Hepatocyte (in vitro differentiated cells): Measurements from ENCODE around the gene KRT86. TPM values are rescaled to one million over a fixed set of nuclear protein-coding genes. Genes with fewer than 3 reads are reported as not detected.
A peak's percentile ranks its signal among the peaks of the same experiment; 100 is the strongest.
"Not testable (repeated sequence)": the region's sequence is repeated elsewhere in the genome, so short reads cannot be mapped to it uniquely, and the experiment has no call there.

Source experiments
- DNase-seq: peaks from one replicate; pipeline ENCODE4 v3.0.0-alpha.2; 2016; ENCODE audit warnings: low spot score
- H2AFZ ChIP-seq: fragments of 200-600 bp; sonication (generic); 2 replicates; pipeline ENCODE4 v1.6.0; 2016; ENCODE audit warnings: antibody characterized with exemption, mild to moderate bottlenecking
- H3K27ac ChIP-seq: fragments of 200-600 bp; sonication (generic); 2 replicates; pipeline ENCODE4 v1.5.1; 2016; ENCODE audit warnings: mild to moderate bottlenecking
- H3K27me3 ChIP-seq: fragments of 200-600 bp; sonication (generic); 2 replicates; pipeline ENCODE4 v1.6.1; 2016
- H3K36me3 ChIP-seq: fragments of 200-600 bp; sonication (generic); replicated peaks from 2 replicates; pipeline ENCODE4 v1.5.1; 2016; ENCODE audit warnings: low read depth; ENCODE audit not compliant: insufficient read depth
- H3K4me1 ChIP-seq: fragments of 200-600 bp; sonication (generic); 2 replicates; pipeline ENCODE4 v1.5.1; 2016; ENCODE audit warnings: mild to moderate bottlenecking, moderate library complexity; ENCODE audit not compliant: insufficient read depth
- H3K4me2 ChIP-seq: fragments of 200-600 bp; sonication (generic); 2 replicates; pipeline ENCODE4 v1.6.0; 2016
- H3K4me3 ChIP-seq: fragments of 200-600 bp; sonication (generic); 2 replicates; pipeline ENCODE4 v1.5.1; 2016; ENCODE audit warnings: mild to moderate bottlenecking
- H3K79me2 ChIP-seq: fragments of 200-600 bp; sonication (generic); 2 replicates; pipeline ENCODE4 v1.6.0; 2017; ENCODE audit warnings: mild to moderate bottlenecking
- H3K9me2 ChIP-seq: fragments of 200-600 bp; sonication (generic); replicated peaks from 2 replicates; pipeline ENCODE4 v1.6.0; 2017; ENCODE audit warnings: mild to moderate bottlenecking; ENCODE audit not compliant: insufficient read depth
- H3K9me3 ChIP-seq: fragments of 200-600 bp; sonication (generic); 2 replicates; pipeline ENCODE4 v1.5.1; 2016; ENCODE audit warnings: low read depth, mild to moderate bottlenecking
- H4K20me1 ChIP-seq: fragments of 200-600 bp; sonication (generic); 2 replicates; pipeline ENCODE4 v1.6.0; 2016; ENCODE audit warnings: mild to moderate bottlenecking; ENCODE audit not compliant: insufficient read depth, poor library complexity, severe bottlenecking
- CTCF ChIP-seq: fragments of 200-600 bp; sonication (generic); IDR thresholded peaks from 2 replicates; pipeline ENCODE4 v1.5.1; 2016; ENCODE audit warnings: antibody characterized with exemption, mild to moderate bottlenecking; ENCODE audit not compliant: poor library complexity
- EZH2 ChIP-seq: fragments of 200-600 bp; sonication (generic); IDR thresholded peaks from 2 replicates; pipeline ENCODE4 v1.6.1; 2016; ENCODE audit warnings: antibody characterized with exemption, mild to moderate bottlenecking, borderline replicate concordance
- EZH2phosphoT487 ChIP-seq: fragments of 200-600 bp; sonication (generic); IDR thresholded peaks from one replicate; pipeline ENCODE4 v1.6.1; 2018; ENCODE audit warnings: antibody characterized with exemption, mild to moderate bottlenecking, low read depth, moderate library complexity; ENCODE audit not compliant: unreplicated experiment, severe bottlenecking
- WGBS: methylation state at CpG from one replicate; pipeline ENCODE4 v1.1.6; 2016; ENCODE audit warnings: low lambda C conversion rate; ENCODE audit errors: missing lambda C conversion rate; 5-methylcytosine and 5-hydroxymethylcytosine counted together
- polyA plus RNA-seq: library from polyadenylated mRNA; unstranded; fragments of >200 nt; fragmentation: Nextera tagmentation; extraction: Ambion mirVana; gene quantifications from 2 replicates; pipeline ENCODE4 v1.2.1, GENCODE V29; 2016
- total RNA-seq: library from RNA; depleted of rRNA; stranded (reverse); fragments of >200 nt; gene quantifications from 2 replicates; pipeline ENCODE4 v1.2.3, GENCODE V29; 2014

KRT86 gene
- total and polyA plus RNA-seq, 2 experiments from 2014 or later, result 0.40 TPM; not detected in 1

GRCh38 chr12:52315721-52316120 is 41.3 kb downstream of the KRT86 start:
- not testable (repeated sequence) for H3K36me3 ChIP-seq, H3K9me2 ChIP-seq, H4K20me1 ChIP-seq, H3K4me1 ChIP-seq, DNase-seq, H3K4me2 ChIP-seq, H2AFZ ChIP-seq, H3K27me3 ChIP-seq, H3K4me3 ChIP-seq, H3K27ac ChIP-seq, H3K9me3 ChIP-seq, H3K79me2 ChIP-seq
- TF ChIP-seq CTCF, result peak; percentile 13
- 49% methylated on average over 9 of the region's 9 CpGs for WGBS

GRCh38 chr12:52316290-52316689 is 41.8 kb downstream of the KRT86 start:
- Histone ChIP-seq H3K27ac (no peak overlapping the region), H3K4me1 (no peaks in the 10 kb centered on the region), H2AFZ (no peak overlapping the region), H3K27me3 (no peaks in the 10 kb centered on the region), H3K4me2 (no peak overlapping the region), H3K79me2 (no peaks in the 10 kb centered on the region), H3K9me2 (no peaks in the 10 kb centered on the region), H3K9me3 (no peaks in the 10 kb centered on the region), H4K20me1 (no peaks in the 10 kb centered on the region), H3K4me3 (no peak overlapping the region), H3K36me3 (no peaks in the 10 kb centered on the region)
- DNase-seq, result no peak
- 96% methylated on average over 9 of the region's 9 CpGs for WGBS
- TF ChIP-seq EZH2 (no peak), EZH2phosphoT487 (no peak), CTCF (no peak)

GRCh38 chr12:52316701-52317100 is 42.3 kb downstream of the KRT86 start:
- H3K79me2 ChIP-seq, result no peaks in the 10 kb centered on the region

More at GRCh38 chr12:52316701-52317100, 42.3 kb downstream of the KRT86 start:
- Histone ChIP-seq H4K20me1 (no peaks in the 10 kb centered on the region), H3K9me2 (no peaks in the 10 kb centered on the region), H3K9me3 (no peaks in the 10 kb centered on the region), H3K4me3 (no peak overlapping the region), H3K36me3 (no peaks in the 10 kb centered on the region), H2AFZ (no peak overlapping the region), H3K4me2 (no peak overlapping the region), H3K27ac (no peak overlapping the region), H3K27me3 (no peaks in the 10 kb centered on the region), H3K4me1 (no peaks in the 10 kb centered on the region)
- TF ChIP-seq EZH2 (no peak), EZH2phosphoT487 (no peak), CTCF (no peak)
- DNase-seq, result no peak
- whole genome bisulfite sequencing, result 93% methylated on average over 11 of the region's 11 CpGs
